GM19025 (cell line): ENCODE measurements around the gene WDR54.
"Not testable (repeated sequence)": the region's sequence is repeated elsewhere in the genome, so short reads cannot be mapped to it uniquely, and the experiment has no call there.

Experiments used
- ATAC-seq: cut with Tn5 transposase; IDR thresholded peaks from one replicate; pipeline ENCODE4 v1.9.1; 2021; ENCODE audit warnings: mild to moderate bottlenecking, low read depth, moderate library complexity; ENCODE audit not compliant: unreplicated experiment

Gene WDR54

DNA sequence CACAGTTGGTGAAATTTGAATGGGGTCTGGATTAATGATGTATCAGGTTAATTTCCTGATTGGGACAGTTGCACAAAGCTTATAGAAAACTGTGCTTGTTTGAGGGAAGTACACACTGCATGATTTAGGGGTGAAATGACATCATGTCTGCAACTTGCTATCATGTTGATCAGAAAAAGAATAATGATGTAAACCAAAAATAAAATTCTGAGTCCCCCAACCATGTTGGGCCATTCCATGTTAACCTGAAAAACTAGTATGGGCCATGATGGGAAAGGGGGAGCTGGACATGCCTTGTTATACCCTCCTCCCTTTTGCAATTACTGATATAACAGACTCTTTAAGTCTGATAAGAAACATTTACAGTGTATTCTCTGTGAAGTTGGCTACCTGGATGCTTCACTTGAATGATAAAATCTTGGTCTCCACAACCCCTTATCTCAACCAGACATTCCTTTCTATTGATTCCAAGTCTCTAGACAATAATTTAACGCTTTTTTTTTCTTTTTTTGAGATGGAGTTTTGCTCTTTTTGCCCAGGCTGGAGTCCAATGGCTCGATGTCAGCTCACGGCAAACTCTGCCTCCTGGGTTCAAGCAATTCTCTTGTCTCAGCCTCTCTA lies 29.1 kb downstream of the WDR54 start:
- ATAC-seq, result no peak

DNA sequence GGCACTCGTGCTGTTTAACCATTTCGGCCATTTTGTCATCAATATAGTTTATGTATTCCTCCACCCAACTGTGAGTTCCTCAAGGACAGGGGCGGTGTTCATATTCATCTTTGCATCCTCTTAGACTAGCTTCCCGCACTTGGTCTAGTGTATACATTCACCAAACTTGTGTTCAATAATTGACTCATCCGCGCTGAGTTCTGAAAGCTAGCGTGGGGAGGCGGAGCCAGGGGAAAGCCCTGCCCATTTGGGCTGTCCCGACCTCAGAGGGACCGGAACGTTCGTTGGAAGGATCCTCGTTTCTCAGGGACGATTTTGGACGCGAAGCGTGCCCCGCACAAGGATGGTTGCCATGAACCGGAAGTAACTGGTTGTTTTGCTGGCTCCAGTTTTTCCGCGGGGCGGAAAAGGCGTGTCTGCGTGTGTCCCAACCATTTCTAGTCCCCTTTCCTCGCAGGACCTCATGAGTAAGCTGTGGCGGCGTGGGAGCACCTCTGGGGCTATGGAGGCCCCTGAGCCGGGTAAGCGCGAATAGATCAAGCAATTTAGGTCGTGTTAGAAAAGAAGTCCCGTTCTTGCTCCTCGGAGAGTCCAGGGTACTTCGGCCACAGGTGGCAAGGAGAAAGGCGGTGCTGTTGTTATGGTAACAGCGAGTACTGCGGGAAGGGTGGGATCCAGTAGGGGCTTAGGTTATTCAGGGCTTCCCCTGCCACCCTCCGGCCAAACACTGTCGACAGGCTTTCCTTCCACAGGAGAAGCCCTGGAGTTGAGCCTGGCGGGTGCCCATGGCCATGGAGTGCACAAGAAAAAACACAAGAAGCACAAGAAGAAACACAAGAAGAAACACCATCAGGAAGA lies 33.4 kb downstream of the WDR54 start, which contains the start of gene INO80B:
Gene INO80B (plus strand): TSS at position 434 of the 858 bp plus-strand sequence. CDS start 30 bp downstream, at position 464.
- peak; percentile 33 for ATAC-seq

DNA sequence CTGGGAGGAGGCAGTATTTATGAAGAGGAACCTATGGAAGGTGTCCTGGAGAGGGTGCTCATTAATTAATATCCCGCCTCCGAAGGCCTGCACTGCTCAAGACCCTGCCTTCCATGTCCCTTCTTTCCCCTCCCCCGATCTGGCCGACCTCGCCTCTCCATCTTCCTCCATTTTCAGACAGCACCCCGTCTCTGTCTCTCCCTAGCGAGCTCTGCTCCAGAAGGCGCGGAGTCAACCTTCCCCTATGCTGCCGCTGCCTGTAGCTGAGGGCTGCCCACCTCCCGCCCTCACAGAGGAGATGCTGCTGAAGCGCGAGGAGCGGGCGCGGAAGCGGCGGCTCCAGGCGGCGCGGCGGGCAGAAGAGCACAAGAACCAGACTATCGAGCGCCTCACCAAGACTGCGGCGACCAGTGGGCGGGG lies 35.6 kb downstream of the WDR54 start:
- no peak for ATAC-seq

DNA sequence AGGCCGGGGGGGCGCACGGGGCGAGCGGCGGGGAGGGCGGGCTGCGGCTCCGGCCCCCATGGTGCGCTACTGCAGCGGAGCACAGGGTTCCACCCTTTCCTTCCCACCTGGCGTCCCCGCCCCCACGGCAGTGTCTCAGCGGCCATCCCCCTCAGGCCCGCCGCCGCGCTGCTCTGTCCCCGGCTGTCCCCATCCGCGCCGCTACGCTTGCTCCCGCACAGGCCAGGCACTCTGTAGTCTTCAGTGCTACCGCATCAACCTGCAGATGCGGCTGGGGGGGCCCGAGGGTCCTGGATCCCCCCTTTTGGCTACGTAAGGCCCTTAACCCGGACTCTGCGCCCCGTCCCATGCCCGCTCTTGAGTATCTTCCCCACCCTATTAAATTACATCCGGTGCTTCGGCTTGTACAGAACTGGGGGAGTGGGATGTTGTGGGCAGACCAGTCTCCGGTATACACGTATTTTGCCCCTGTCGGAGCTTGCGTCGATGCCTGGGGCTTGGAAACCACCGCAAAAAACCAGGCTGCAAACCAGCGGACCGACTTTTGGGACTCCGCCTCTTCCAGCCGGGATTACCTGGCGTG lies 36.1 kb downstream of the WDR54 start:
- ATAC-seq, result peak; percentile 21

DNA sequence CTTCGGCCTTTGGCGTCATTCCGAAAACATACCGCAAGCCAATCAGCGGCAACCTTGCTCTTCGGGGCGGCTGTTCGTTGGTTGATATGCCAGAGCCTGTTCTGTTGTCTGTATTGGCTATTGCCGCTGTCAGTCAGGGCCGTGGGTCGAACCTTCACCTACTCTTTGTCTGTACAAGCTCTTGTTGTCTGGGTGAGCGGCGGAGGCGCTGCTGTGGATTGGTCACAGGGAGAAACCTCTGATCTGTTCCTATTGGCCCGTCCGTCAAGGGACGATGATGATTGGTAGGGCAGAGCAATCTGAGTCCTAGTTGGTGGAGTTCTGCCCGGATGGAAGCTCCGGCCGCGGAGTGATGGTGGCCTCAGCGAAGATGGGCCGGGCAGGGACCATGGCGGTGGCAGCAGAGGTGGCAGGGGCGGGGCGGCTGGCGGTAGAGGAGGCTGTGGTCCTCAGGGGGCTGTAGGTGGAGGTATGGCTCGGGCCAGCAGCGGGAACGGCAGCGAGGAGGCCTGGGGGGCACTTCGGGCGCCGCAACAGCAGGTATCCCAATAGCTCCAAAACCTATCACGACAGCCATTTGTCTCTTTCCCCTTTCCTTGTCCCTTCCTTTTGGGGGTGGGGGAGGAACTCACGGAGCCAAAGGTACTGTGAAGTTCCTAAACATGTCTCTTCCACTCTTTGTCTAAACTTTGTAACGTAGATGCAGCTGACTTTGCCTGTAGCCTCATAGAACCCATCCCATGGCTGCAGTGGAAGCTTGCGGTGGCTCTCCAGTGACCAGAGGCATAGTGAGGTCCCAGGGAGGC lies 36.8 kb downstream of the WDR54 start, which contains the start of gene WBP1:
Gene WBP1 (plus strand): TSS at position 307 of the 806 bp plus-strand sequence. CDS start 165 bp downstream, at position 472.
- peak; percentile 83 for ATAC-seq

DNA sequence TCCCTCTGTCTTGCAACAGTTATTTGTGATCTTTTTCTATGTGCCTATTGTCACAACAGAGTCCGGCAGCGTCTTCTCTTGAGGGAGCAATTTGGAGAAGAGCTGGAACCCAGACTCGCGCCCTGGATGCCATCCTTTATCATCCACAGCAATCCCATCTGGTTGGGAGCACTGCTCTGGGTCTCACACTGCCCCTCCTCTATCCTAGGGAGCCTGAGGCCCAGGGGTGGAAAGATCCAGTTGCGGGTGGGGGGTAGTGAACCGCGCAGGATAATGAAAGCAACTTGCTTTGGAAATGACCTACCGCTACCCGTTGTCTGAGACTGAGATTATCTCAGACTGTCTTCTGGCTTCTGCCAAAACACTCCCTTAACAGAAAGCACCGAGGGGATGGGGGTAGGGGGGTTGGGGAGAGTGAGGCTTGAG lies 37.4 kb downstream of the WDR54 start:
- ATAC-seq, result no peak

DNA sequence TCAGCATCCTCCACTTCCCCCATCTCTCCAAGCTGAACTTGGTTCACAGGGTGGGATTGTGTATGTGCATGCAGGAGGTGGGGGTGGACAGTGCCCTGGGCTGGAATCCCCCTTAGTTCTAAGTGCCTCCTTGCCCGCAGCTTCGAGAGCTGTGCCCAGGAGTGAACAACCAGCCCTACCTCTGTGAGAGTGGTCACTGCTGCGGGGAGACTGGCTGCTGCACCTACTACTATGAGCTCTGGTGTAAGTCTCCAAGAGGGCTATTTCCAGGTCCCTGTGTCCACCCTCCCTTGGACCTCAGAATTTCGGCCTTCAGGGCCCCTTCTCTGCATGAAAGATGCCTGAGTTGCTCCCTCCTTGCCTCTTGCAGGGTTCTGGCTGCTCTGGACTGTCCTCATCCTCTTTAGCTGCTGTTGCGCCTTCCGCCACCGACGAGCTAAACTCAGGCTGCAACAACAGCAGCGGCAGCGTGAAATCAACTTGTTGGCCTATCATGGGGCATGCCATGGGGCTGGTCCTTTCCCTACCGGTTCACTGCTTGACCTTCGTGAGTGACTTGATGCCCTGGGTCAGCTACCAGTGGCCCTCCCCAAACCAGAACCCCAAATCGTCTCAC lies 38.1 kb downstream of the WDR54 start:
- not testable (repeated sequence) for ATAC-seq

DNA sequence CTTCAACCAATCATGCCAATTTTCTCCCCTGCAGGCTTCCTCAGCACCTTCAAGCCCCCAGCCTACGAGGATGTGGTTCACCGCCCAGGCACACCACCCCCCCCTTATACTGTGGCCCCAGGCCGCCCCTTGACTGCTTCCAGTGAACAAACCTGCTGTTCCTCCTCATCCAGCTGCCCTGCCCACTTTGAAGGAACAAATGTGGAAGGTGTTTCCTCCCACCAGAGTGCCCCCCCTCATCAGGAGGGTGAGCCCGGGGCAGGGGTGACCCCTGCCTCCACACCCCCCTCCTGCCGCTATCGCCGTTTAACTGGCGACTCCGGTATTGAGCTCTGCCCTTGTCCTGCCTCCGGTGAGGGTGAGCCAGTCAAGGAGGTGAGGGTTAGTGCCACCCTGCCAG lies 38.7 kb downstream of the WDR54 start:
- ATAC-seq, result not testable (repeated sequence)

DNA sequence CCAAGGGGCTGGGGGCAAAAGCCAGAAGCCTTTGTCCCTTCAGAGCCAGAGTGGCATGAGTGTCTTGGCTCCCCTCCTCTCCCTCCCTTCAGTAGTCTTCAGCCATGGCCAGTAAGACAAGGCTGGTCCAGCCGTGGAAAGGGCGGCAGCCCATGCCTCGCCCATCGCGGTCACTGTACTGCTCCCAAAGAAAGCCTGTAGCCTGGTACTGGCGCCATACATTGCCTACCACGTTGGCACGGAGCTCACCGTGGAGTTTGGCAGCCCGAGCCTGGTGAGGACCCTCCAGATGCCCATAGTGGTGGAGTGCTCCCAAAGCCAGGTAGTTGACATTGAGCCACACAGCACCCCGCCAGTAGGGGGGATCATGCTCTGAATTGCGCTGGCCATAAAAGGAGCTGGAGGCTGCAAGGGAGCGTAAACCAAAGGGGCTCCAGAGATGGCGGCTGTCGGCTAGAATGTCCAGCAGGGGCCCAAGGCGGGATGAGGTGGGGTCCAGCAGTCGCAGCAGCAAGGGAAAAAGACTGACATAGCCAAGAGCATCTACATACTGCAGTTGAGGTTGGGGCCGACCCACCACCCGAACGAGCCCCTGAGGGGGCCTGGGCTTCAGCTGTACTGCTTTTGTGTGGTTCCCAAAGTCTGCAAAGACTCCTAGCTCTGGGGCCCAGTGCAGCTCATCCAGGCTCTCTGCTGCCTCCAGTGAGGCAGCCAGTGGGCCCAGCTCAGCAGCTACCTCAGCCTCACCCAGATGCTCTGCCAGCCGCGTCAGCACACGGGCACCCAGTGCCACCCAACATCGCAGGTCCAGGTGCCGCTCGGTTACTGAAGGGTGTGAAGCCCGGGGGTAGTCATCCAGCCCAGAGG lies 39.9 kb downstream of the WDR54 start:
- no peak for ATAC-seq

DNA sequence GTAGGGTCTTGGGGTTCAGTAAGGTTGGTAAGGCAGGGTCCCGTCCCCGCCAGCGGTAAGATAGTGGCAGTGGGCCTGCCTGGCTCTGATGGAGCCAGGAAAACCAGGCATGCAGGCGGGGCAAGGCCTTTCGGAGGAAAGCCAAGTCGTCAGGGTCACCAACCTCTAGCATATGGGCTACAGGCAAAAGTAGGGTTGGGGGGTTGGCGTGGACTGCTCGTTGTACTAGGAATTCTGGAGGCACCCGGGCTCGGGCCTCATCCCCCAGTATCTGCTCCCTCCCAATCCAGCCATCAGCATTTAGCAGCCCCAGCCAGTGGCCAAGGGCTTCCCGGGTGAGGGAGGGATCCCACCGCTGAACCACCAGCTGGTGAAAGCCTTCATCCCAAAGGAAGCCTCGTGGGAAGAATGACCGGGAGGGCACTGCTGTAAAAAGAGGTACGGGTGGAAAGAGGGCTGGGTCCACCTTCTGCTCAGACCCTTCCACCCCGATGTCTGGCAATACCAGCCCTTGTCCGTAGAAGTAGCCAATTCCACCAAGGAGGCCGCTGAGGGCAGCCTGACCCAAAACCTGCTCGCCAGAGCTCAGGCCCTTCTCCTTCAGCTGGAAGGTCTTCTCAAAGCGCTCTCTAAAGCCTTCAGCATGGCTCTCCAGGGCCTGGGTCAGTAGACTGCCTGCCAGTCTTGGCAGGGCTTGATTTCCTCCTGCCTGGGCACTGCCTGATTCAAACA lies 40.7 kb downstream of the WDR54 start:
- ATAC-seq, result no peak

DNA sequence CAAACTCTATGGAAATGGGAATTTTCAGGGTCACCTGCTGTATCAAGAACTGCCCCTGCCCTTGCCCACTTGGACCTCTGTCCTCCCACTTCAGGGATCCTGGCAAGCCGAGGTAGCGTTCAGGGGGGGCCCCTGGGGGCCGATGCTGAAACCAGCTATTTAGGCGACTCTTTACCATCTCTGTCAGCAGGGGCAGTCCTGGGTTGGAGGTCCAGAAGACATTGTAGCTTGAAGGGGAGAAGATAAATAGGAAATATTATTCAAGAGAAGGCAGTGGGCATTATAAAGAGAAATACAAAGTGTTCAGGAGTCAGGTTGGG lies 41.2 kb downstream of the WDR54 start:
- no peak for ATAC-seq

DNA sequence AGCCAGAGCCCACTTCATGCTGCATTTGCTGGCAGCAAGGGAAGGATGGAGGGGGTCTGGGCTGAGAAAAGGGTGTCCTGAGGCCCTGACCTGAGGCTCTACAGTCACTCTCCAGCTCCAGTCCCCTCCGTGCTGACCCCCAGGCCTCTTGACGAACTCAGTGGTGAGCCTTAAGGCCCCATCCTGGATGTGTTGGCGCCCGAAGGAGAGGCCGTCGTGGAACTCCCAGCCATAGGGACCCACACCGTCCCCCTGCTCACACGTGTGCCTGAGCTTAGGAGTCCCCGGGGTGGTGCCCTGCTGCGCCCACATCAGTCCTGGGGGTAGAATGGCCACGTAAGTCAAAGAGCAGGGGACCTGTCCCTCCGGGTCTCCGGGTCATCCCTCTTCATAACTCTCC lies 42.9 kb downstream of the WDR54 start:
- no peak for ATAC-seq

DNA sequence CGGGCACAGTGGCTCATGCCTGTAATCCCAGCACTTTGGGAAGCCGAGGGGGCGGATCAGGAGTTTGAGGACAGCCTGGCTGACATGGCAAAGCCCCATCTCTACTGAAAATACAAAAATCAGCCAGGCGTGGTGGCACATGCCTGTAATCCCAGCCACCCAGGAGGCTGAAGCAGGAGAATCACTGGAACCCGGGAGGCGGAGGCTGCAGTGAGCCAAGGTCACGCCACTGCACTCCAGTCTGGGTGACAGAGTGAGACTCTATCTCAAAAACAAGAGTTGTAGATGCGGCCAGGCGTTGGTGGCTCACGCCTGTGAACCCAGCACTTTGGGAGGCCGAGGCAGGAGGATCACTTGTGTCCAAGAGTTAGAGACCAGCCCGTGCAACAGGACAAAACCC lies 49.2 kb downstream of the WDR54 start:
- not testable (repeated sequence) for ATAC-seq

DNA sequence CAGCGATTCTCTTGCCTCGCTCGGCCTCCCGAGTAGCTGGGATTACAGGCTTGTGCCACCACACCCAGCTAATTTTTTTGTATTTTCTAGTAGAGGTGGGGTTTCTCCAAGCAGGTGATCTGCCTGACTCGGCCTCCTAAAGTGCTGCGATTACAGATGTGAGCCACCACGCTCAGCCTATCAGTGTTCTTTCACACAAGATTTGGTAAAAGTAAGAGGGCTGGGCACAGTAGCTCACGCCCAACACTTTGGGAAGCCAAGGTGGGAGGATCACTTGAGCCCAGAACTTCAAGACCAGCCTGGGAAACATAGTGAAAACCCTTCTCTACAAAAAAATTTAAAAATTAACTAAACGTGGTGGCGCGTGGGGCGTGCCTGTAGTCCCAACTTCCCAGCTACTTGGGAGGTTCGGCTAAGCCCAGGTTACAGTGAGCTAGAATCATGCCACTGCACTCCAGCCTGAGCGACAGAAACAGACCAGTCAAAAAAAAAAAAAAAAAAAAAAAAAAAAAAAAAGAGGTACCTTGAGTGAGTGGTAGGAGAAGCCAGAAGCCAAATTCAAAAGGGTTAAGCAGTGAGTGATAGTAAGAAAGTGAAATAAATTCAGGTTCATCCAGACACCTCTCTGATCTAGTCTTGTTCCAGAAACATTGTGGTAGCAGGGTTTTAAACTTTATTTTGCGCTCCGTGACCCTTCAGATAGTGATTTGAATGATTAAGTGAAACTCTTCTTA lies 50.0 kb downstream of the WDR54 start:
- no peak for ATAC-seq

DNA sequence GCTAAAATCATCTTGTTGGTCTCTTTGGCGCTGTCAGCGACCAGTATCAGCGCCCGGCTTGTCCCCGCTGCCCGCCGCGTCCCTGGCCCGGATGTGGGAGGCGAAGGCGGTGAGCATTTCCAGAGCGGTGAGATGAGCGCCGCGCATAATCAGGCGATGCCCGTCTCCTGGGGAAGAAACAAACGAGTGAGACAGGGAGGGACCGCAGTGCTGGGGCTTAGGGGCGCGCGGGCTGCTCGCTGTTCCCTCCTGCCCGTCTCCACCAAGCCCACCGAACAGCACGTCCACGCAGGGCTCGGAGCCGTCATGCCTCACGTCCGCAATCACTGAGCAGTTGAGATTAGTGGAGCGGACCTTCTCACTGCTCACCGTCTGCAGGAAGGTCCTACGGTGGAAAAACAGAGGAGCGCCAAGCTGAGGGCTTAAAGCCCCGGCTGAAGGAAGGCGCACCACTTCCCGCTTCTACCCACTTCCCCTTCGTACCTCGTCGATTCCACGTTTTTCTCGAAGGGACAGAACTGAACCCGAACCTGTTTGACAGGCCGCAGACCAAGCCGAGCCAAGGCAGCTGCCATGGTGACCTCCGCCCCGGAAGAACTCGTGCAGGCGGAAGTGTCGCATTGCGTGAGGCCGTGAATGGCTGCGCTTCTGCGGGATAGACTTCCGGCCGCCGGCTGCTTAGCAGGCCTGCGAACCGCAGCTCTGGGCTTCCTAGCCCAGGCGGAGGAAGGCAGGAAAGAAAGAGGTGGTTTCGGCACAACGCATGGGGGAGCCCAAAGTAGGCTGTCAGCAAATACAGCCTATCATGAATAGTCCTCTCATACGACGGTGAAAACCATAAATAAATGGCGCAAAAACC lies 50.8 kb downstream of the WDR54 start, which contains the start of gene MRPL53:
Gene MRPL53 (minus strand): TSS at position 595 of the 859 bp plus-strand sequence. CDS start 20 bp downstream, at position 575.
- peak; percentile 79 for ATAC-seq

DNA sequence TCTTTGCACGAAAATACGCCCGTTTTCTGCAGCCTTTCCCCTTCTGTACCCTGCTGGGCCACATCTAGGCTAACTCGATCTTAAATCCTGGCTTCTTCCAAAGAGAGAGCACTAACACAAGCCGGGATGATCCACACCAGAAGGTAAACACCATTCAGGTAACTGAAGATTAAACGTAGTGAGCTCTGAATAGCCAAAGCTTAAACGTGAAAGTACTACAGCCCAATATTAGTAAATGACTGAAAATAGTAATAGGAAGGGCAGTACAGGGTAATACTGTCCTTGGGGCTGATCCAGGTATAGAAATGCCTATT lies 51.4 kb downstream of the WDR54 start:
- no peak for ATAC-seq

DNA sequence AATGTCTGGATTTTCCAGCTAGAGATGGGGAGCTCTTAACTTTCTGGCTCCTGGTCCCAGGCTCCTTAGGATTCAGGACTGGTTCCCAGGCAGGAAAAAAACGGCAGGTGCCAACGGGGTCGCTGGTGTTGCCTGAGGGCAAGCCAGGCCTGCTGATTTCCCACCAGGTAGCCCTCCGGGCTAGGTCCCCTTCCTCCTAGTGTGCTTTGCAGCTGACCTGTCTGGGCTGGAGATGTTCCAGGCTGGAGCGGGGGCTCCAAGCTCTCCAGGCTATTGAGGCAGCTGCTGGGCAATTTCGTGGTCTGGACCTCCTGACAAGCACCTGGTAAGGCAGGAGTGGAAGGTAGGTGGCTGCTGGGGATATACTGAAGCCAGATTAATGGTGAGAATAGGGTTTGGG lies 53.0 kb downstream of the WDR54 start:
- ATAC-seq, result no peak
